Testis (tissue), 2 donors: ENCODE data around the gene UBAP2L.

ENCODE experiments used
- POLR2A ChIP-seq: fragments of 450-650 bp; IDR thresholded peaks from one replicate; pipeline ENCODE4 v1.6.1; 2017; ENCODE audit warnings: antibody characterized with exemption, mild to moderate bottlenecking, moderate library complexity
- TF ChIP-seq, protein P1 (sequence below), 3 experiments: fragments of 450-650 bp in 2 of 3; fragments of 200-600 bp in 1 of 3; sonication (generic) in 1 of 3; IDR thresholded peaks; one replicate each; pipeline ENCODE4 v1.5.1; 2016 to 2019; ENCODE audit warnings: antibody characterized with exemption in 3 of 3, mild to moderate bottlenecking in 2 of 3, moderate library complexity in 1 of 3

DNA sequence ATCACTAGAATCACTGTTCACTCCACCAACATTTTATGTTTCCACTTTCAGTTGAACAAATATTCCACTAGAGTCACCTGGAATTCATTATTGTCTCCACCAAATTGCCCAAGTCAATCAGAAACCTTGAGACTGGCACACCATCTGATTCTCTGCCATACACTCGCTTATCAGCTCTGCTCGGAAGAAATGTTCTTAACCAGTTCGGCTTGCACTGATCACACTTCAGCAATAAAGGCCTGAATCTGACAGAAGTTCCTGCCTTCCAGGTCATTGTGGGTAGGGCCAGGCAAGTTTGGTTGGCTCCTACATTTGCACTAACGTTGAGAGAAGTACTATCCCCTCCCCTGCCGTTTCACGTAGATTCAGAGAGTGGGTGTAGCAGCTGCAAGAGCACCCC lies 38.8 kb upstream of the UBAP2L start:
- TF ChIP-seq, protein P1, sequence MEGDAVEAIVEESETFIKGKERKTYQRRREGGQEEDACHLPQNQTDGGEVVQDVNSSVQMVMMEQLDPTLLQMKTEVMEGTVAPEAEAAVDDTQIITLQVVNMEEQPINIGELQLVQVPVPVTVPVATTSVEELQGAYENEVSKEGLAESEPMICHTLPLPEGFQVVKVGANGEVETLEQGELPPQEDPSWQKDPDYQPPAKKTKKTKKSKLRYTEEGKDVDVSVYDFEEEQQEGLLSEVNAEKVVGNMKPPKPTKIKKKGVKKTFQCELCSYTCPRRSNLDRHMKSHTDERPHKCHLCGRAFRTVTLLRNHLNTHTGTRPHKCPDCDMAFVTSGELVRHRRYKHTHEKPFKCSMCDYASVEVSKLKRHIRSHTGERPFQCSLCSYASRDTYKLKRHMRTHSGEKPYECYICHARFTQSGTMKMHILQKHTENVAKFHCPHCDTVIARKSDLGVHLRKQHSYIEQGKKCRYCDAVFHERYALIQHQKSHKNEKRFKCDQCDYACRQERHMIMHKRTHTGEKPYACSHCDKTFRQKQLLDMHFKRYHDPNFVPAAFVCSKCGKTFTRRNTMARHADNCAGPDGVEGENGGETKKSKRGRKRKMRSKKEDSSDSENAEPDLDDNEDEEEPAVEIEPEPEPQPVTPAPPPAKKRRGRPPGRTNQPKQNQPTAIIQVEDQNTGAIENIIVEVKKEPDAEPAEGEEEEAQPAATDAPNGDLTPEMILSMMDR (IDR thresholded peaks at IDR 0.05) = no peak
- TF ChIP-seq POLR2A = no peak
